ENCODE measurements around the gene FAM161A. TPM values are rescaled to one million over a fixed set of nuclear protein-coding genes. Genes with fewer than 3 reads are reported as not detected.
"Not testable (repeated sequence)": the region's sequence is repeated elsewhere in the genome, so short reads cannot be mapped to it uniquely, and the experiment has no call there.

The FAM161A gene
- polyA plus RNA-seq, 1 donor: 13.3 TPM

- no peak for DNase-seq (ENCODE audit: low read depth)
Measured at GRCh38 chr2:61845320-61845719, 8.5 kb downstream of the FAM161A start.

GRCh38 chr2:61841286-61841685 is 12.6 kb downstream of the FAM161A start:
- DNase-seq (ENCODE audit: low read depth): no peak

- DNase-seq (ENCODE audit: low read depth): no peak
Measured at GRCh38 chr2:61834893-61835292, 19.0 kb downstream of the FAM161A start.

- no peak for DNase-seq (ENCODE audit: low read depth)
Measured at GRCh38 chr2:61833971-61834370, 19.9 kb downstream of the FAM161A start.

GRCh38 chr2:61832183-61832841 is 21.5 kb downstream of the FAM161A start:
- no peak for DNase-seq (ENCODE audit: low read depth)

- no peak for DNase-seq (ENCODE audit: low read depth)
Measured at GRCh38 chr2:61822255-61822654, 31.6 kb downstream of the FAM161A start.

- DNase-seq (ENCODE audit: low read depth): no peak
Measured at GRCh38 chr2:61816480-61817355, 37.1 kb downstream of the FAM161A start.

GRCh38 chr2:61814539-61815160 is 39.2 kb downstream of the FAM161A start:
- DNase-seq (ENCODE audit: low read depth): no peak

- DNase-seq (ENCODE audit: low read depth): not testable (repeated sequence)
Measured at GRCh38 chr2:61813314-61813713, 40.5 kb downstream of the FAM161A start.

- no peak for DNase-seq (ENCODE audit: low read depth)
Measured at GRCh38 chr2:61811821-61812220, 42.0 kb downstream of the FAM161A start.

- not testable (repeated sequence) for DNase-seq (ENCODE audit: low read depth)
Measured at GRCh38 chr2:61810203-61810602, 43.7 kb downstream of the FAM161A start.

- DNase-seq (ENCODE audit: low read depth): not testable (repeated sequence)
Measured at GRCh38 chr2:61808693-61809092, 45.2 kb downstream of the FAM161A start.

- DNase-seq (ENCODE audit: low read depth): no peak
Measured at GRCh38 chr2:61807036-61807757, 46.7 kb downstream of the FAM161A start.

GRCh38 chr2:61802548-61802947 is 51.3 kb downstream of the FAM161A start:
- DNase-seq (ENCODE audit: low read depth): no peak

- no peak for DNase-seq (ENCODE audit: low read depth)
Measured at GRCh38 chr2:61799099-61799498, 54.8 kb downstream of the FAM161A start.

GRCh38 chr2:61797446-61797845 is 56.4 kb downstream of the FAM161A start:
- not testable (repeated sequence) for DNase-seq (ENCODE audit: low read depth)

- no peak for DNase-seq (ENCODE audit: low read depth)
Measured at GRCh38 chr2:61795408-61795807, 58.5 kb downstream of the FAM161A start.

GRCh38 chr2:61793389-61793836 is 60.4 kb downstream of the FAM161A start:
- DNase-seq (ENCODE audit: low read depth): no peak

- no peak for DNase-seq (ENCODE audit: low read depth)
Measured at GRCh38 chr2:61792355-61792890, 61.4 kb downstream of the FAM161A start.

GRCh38 chr2:61789807-61790602 is 63.9 kb downstream of the FAM161A start:
- no peak for DNase-seq (ENCODE audit: low read depth)

Data from forelimb muscle (tissue), 1 donor.